Measurements from ENCODE around the gene CFAP299. TPM values are rescaled to one million over a fixed set of nuclear protein-coding genes. Genes with fewer than 3 reads are reported as not detected.

CFAP299 gene
- total and polyA plus RNA-seq, 2 of the 8 experiments (the other 6 are each of a cell fraction or from before 2014, with no cell fraction given): not detected

DNA sequence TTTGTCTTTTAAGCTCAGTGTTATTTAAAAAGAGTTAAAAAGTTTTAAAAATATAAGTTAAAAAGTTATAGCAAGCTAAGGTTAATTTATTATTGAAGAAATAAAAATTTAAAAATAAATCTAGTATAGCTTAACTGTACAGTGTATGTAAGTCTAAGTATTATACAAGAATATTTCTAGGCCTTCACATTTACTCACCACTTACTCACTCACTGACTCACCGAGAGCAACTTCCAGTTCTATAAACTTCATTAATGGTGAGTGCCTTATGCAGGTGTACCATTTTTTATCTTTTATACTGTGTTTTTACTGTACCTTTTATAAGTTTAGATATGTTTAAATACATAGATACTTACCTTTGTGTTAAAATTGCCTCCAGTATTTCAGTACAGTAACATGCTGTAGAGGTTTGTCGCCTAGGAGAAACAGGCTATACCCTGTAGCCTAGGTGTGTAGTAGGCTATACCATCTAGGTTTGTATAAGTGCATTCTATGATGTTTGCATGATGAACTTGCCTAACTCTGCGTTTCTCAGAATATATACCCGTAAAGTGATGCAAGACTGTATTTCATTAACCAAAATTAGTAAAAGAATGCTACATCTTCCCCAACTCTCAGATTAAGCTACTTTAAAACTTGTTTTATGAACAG, 202.9 kb downstream of the CFAP299 start:
- H3K23ac ChIP-seq (ENCODE audit: insufficient read length): no peak overlapping the region
- 95% methylated on average over 4 of the region's 4 CpGs; no CpG with 5 or more reads in 1 of the 2 experiments for WGBS, 2 experiments (ENCODE audit: extremely low coverage in 1 of 2, insufficient coverage in 1 of 2, insufficient read length in 1 of 2, insufficient replicate concordance in 2 of 2, low coverage in 1 of 2, low lambda C conversion rate in 2 of 2, missing lambda C conversion rate in 1 of 2)
- H2BK20ac ChIP-seq (ENCODE audit: low read length): no peak overlapping the region
- POLR2A ChIA-PET (ENCODE audit: partially characterized antibody): no interaction called here
- no peak overlapping the region for H3K4me3 ChIP-seq (ENCODE audit: extremely low read depth in 1 of 4, insufficient read depth in 2 of 4, low read depth in 3 of 4, low read length in 4 of 4)
- no peak overlapping the region for H3K27ac ChIP-seq (ENCODE audit: low read depth, low read length)
- H3K9me3 ChIP-seq (ENCODE audit: insufficient read depth in 2 of 2, low read depth in 1 of 2, low read length in 1 of 2): no peaks in the 10 kb centered on the region
- H3K9ac ChIP-seq (replicated peaks in 1 of 4; ENCODE audit: extremely low read depth in 1 of 4, low read depth in 3 of 4, low read length in 3 of 4): no peak overlapping the region
- no peaks in the 10 kb centered on the region for H4K20me1 ChIP-seq (replicated peaks in 1 of 2; ENCODE audit: control insufficient read depth in 1 of 2, insufficient read depth in 2 of 2, low read length in 2 of 2)
- DNase-seq (ENCODE audit: low read depth in 1 of 2, low spot score in 2 of 2): no peak
- no peak overlapping the region for H3K18ac ChIP-seq (ENCODE audit: extremely low read depth, low read length)
- no peak overlapping the region for H3K4me2 ChIP-seq (ENCODE audit: insufficient read depth in 1 of 2, low read depth in 2 of 2, low read length in 2 of 2)
- H3K23me2 ChIP-seq (ENCODE audit: low read depth, low read length): no peaks in the 10 kb centered on the region
- no peak overlapping the region for H4K5ac ChIP-seq (ENCODE audit: insufficient read length, low read depth, low read length)
- no peak overlapping the region for H3K14ac ChIP-seq (ENCODE audit: insufficient read length)
- no peak overlapping the region for H3K56ac ChIP-seq (replicated peaks; ENCODE audit: insufficient read length, low read depth, low read length)
- H2BK12ac ChIP-seq (ENCODE audit: low read depth, low read length): no peak overlapping the region
- no peak overlapping the region for H3K4ac ChIP-seq (replicated peaks; ENCODE audit: insufficient read length, low read depth, low read length)
- H2BK5ac ChIP-seq (ENCODE audit: low read depth, low read length): no peak overlapping the region
- no peak overlapping the region for H4K91ac ChIP-seq (replicated peaks; ENCODE audit: insufficient read length, low read length)
- H3K4me1 ChIP-seq (replicated peaks in 1 of 4; ENCODE audit: control insufficient read depth in 3 of 4, insufficient read depth in 4 of 4, low read length in 3 of 4): peaks cover 0 to 4% (median 0%) of the 10 kb centered on the region in 4 experiments; a peak in 1 of 7 replicates
- H2BK120ac ChIP-seq (replicated peaks; ENCODE audit: low read depth, low read length): no peak overlapping the region
- no peaks in the 10 kb centered on the region for H3K79me2 ChIP-seq (ENCODE audit: control insufficient read depth in 1 of 2, insufficient read depth in 2 of 2, low read length in 2 of 2)
- FAIRE-seq: no peak
- H2AK5ac ChIP-seq (ENCODE audit: low read depth, low read length): no peak overlapping the region
- no peaks in the 10 kb centered on the region for H3K79me1 ChIP-seq (ENCODE audit: low read depth, low read length)
- H3K27me3 ChIP-seq (replicated peaks in 1 of 4; ENCODE audit: control insufficient read depth in 3 of 4, extremely low read depth in 1 of 4, insufficient read depth in 3 of 4, low read length in 3 of 4): no peaks in the 10 kb centered on the region
- no peak overlapping the region for H2BK15ac ChIP-seq (ENCODE audit: low read length)
- H3K36me3 ChIP-seq (ENCODE audit: control insufficient read depth in 2 of 4, insufficient read depth in 4 of 4, low read length in 3 of 4): no peaks in the 10 kb centered on the region
- CTCF ChIA-PET (ENCODE audit: partially characterized antibody): interaction anchor here (0.7 to 1.6 kb wide), 4 partner anchors 9 to 503 kb away, joined by 3 to 4 read pairs (median 3); no protein-coding TSS in a partner anchor
- no peak overlapping the region for H4K8ac ChIP-seq (ENCODE audit: extremely low read depth, insufficient read depth, low read length)
- H2AFZ ChIP-seq (ENCODE audit: low read length): no peak overlapping the region
- TF ChIP-seq, protein P1, sequence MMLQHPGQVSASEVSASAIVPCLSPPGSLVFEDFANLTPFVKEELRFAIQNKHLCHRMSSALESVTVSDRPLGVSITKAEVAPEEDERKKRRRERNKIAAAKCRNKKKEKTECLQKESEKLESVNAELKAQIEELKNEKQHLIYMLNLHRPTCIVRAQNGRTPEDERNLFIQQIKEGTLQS (IDR thresholded peaks at IDR 0.05; ENCODE audit: insufficient read depth, low read depth, low read length): no peak
- TF ChIP-seq, protein P2, sequence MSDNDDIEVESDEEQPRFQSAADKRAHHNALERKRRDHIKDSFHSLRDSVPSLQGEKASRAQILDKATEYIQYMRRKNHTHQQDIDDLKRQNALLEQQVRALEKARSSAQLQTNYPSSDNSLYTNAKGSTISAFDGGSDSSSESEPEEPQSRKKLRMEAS (IDR thresholded peaks at IDR 0.05): no peak
- no peak for TF ChIP-seq SIN3A (conservative IDR thresholded peaks at IDR 0.05 in 1 of 2, IDR thresholded peaks at IDR 0.05 in 1 of 2; ENCODE audit: low read depth in 1 of 2, low read length in 2 of 2)
- no peak for TF ChIP-seq SUZ12 (IDR thresholded peaks at IDR 0.05; ENCODE audit: low read length)
- no peak for TF ChIP-seq RXRA (IDR thresholded peaks at IDR 0.05; ENCODE audit: insufficient read depth, low read depth, low read length)
- TF ChIP-seq TCF12 (IDR thresholded peaks at IDR 0.05; ENCODE audit: low read depth, low read length): no peak
- TF ChIP-seq BACH1 (IDR thresholded peaks at IDR 0.05; ENCODE audit: low read length): no peak
- TF ChIP-seq POLR2AphosphoS5 (IDR thresholded peaks at IDR 0.05; ENCODE audit: low read depth, low read length): no peak
- TF ChIP-seq NRF1 (IDR thresholded peaks at IDR 0.05; ENCODE audit: low read depth, low read length): no peak
- TF ChIP-seq SP1 (IDR thresholded peaks at IDR 0.05; ENCODE audit: low read depth, low read length): no peak
- no peak for TF ChIP-seq BRCA1 (IDR thresholded peaks at IDR 0.05; ENCODE audit: low read depth, low read length)
- no peak for TF ChIP-seq TAF7 (optimal IDR thresholded peaks at IDR 0.05; ENCODE audit: borderline replicate concordance, low read depth, low read length)
- no peak for TF ChIP-seq ASH2L (IDR thresholded peaks at IDR 0.05; ENCODE audit: low read length)
- no peak for TF ChIP-seq SIRT6 (IDR thresholded peaks at IDR 0.05; ENCODE audit: low read length)
